ENCODE data around the gene TNFRSF13B.
"Not testable (repeated sequence)": the region's sequence is repeated elsewhere in the genome, so short reads cannot be mapped to it uniquely, and the experiment has no call there.

The TNFRSF13B gene

GRCh38 chr17:16971458-16972338, at the start of gene TNFRSF13B:
Gene TNFRSF13B (minus strand): TSS chr17:16972118. CDS start chr17:16972075, 43 bp downstream.
- H3K27ac Mint-ChIP-seq: peak within 1 kb of the TSS; percentile 12
- H3K9me3 Mint-ChIP-seq: no peaks in the 10 kb centered on the region
- no peaks in the 10 kb centered on the region for H3K27me3 Mint-ChIP-seq
- H3K4me3 Mint-ChIP-seq: no peak within 1 kb of the TSS
- peaks cover 10% of the 10 kb centered on the region for H3K4me1 Mint-ChIP-seq (ENCODE audit: low read depth)
- no peaks in the 10 kb centered on the region for H3K36me3 Mint-ChIP-seq (ENCODE audit: low read depth)
- no peak for DNase-seq

GRCh38 chr17:17021194-17021863, 49.4 kb upstream of the TNFRSF13B start:
- no peak for DNase-seq
- H3K36me3 Mint-ChIP-seq (ENCODE audit: low read depth): no peaks in the 10 kb centered on the region
- H3K4me1 Mint-ChIP-seq (ENCODE audit: low read depth): peaks cover 17% of the 10 kb centered on the region
- no peaks in the 10 kb centered on the region for H3K27me3 Mint-ChIP-seq
- no peak overlapping the region for H3K4me3 Mint-ChIP-seq
- no peaks in the 10 kb centered on the region for H3K9me3 Mint-ChIP-seq
- H3K27ac Mint-ChIP-seq: no peak overlapping the region

GRCh38 chr17:17020821-17021193, 48.9 kb upstream of the TNFRSF13B start:
- Mint-ChIP-seq H3K9me3 (no peaks in the 10 kb centered on the region), H3K36me3 (ENCODE audit: low read depth) (no peaks in the 10 kb centered on the region), H3K27ac (no peak overlapping the region), H3K27me3 (no peaks in the 10 kb centered on the region), H3K4me1 (ENCODE audit: low read depth) (peaks cover 22% of the 10 kb centered on the region), H3K4me3 (no peak overlapping the region)
- DNase-seq: no peak

GRCh38 chr17:17019891-17020456, 48.1 kb upstream of the TNFRSF13B start:
- Mint-ChIP-seq H3K27ac (no peak overlapping the region), H3K4me1 (ENCODE audit: low read depth) (peaks cover 31% of the 10 kb centered on the region), H3K27me3 (no peaks in the 10 kb centered on the region), H3K9me3 (no peaks in the 10 kb centered on the region), H3K4me3 (no peak overlapping the region), H3K36me3 (ENCODE audit: low read depth) (no peaks in the 10 kb centered on the region)
- no peak for DNase-seq

GRCh38 chr17:17019430-17019762, 47.5 kb upstream of the TNFRSF13B start:
- H3K36me3 Mint-ChIP-seq (ENCODE audit: low read depth): no peaks in the 10 kb centered on the region
- H3K9me3 Mint-ChIP-seq: no peaks in the 10 kb centered on the region
- peaks cover 35% of the 10 kb centered on the region for H3K4me1 Mint-ChIP-seq (ENCODE audit: low read depth)
- no peak overlapping the region for H3K27ac Mint-ChIP-seq
- no peaks in the 10 kb centered on the region for H3K27me3 Mint-ChIP-seq
- DNase-seq: no peak
- no peak overlapping the region for H3K4me3 Mint-ChIP-seq

GRCh38 chr17:17018612-17019429, 46.9 kb upstream of the TNFRSF13B start:
- no peaks in the 10 kb centered on the region for H3K36me3 Mint-ChIP-seq (ENCODE audit: low read depth)
- H3K27ac Mint-ChIP-seq: no peak overlapping the region
- no peak for DNase-seq
- H3K4me1 Mint-ChIP-seq (ENCODE audit: low read depth): peaks cover 35% of the 10 kb centered on the region
- H3K4me3 Mint-ChIP-seq: no peak overlapping the region
- no peaks in the 10 kb centered on the region for H3K27me3 Mint-ChIP-seq
- H3K9me3 Mint-ChIP-seq: no peaks in the 10 kb centered on the region

GRCh38 chr17:17018021-17018441, 46.1 kb upstream of the TNFRSF13B start:
- Mint-ChIP-seq H3K27ac (no peak overlapping the region), H3K4me3 (no peak overlapping the region)

GRCh38 chr17:17017343-17018014, 45.6 kb upstream of the TNFRSF13B start:
- no peaks in the 10 kb centered on the region for H3K36me3 Mint-ChIP-seq (ENCODE audit: low read depth)
- DNase-seq: no peak
- peaks cover 35% of the 10 kb centered on the region for H3K4me1 Mint-ChIP-seq (ENCODE audit: low read depth)
- H3K4me3 Mint-ChIP-seq: no peak overlapping the region
- no peak overlapping the region for H3K27ac Mint-ChIP-seq
- no peaks in the 10 kb centered on the region for H3K9me3 Mint-ChIP-seq
- H3K27me3 Mint-ChIP-seq: no peaks in the 10 kb centered on the region

More at GRCh38 chr17:17018021-17018441, 46.1 kb upstream of the TNFRSF13B start:
- Mint-ChIP-seq H3K27me3 (no peaks in the 10 kb centered on the region), H3K36me3 (ENCODE audit: low read depth) (no peaks in the 10 kb centered on the region), H3K9me3 (no peaks in the 10 kb centered on the region), H3K4me1 (ENCODE audit: low read depth) (peaks cover 35% of the 10 kb centered on the region)
- no peak for DNase-seq

- H3K27me3 Mint-ChIP-seq; DNase-seq; H3K4me3 Mint-ChIP-seq; H3K9me3 Mint-ChIP-seq; H3K36me3 Mint-ChIP-seq (ENCODE audit: low read depth): not testable (repeated sequence)
- Mint-ChIP-seq H3K4me1 (ENCODE audit: low read depth) (peaks cover 35% of the 10 kb centered on the region), H3K27ac (peak overlapping the region; percentile 64)
Observed at GRCh38 chr17:17016199-17017197, 44.6 kb upstream of the TNFRSF13B start.

- H3K27me3 Mint-ChIP-seq: no peaks in the 10 kb centered on the region
- H3K36me3 Mint-ChIP-seq (ENCODE audit: low read depth): no peaks in the 10 kb centered on the region
- no peaks in the 10 kb centered on the region for H3K9me3 Mint-ChIP-seq
- no peak overlapping the region for H3K27ac Mint-ChIP-seq
- DNase-seq: no peak
- peaks cover 35% of the 10 kb centered on the region for H3K4me1 Mint-ChIP-seq (ENCODE audit: low read depth)
- H3K4me3 Mint-ChIP-seq: no peak overlapping the region
Observed at GRCh38 chr17:17015230-17015629, 43.3 kb upstream of the TNFRSF13B start.

- not testable (repeated sequence) for H3K9me3 Mint-ChIP-seq; H3K27me3 Mint-ChIP-seq; DNase-seq; H3K27ac Mint-ChIP-seq; H3K4me3 Mint-ChIP-seq; H3K36me3 Mint-ChIP-seq (ENCODE audit: low read depth)
- H3K4me1 Mint-ChIP-seq (ENCODE audit: low read depth): peaks cover 35% of the 10 kb centered on the region
Observed at GRCh38 chr17:17014748-17015124, 42.8 kb upstream of the TNFRSF13B start.

GRCh38 chr17:17013828-17014747, 42.2 kb upstream of the TNFRSF13B start:
- not testable (repeated sequence) for H3K27me3 Mint-ChIP-seq, H3K9me3 Mint-ChIP-seq

More at GRCh38 chr17:17013828-17014747, 42.2 kb upstream of the TNFRSF13B start:
- not testable (repeated sequence) for DNase-seq; H3K36me3 Mint-ChIP-seq (ENCODE audit: low read depth); H3K4me3 Mint-ChIP-seq; H3K27ac Mint-ChIP-seq
- peaks cover 35% of the 10 kb centered on the region for H3K4me1 Mint-ChIP-seq (ENCODE audit: low read depth)

Measured in activated T-cell treated with anti-CD3 and anti-CD28 coated beads, Interleukin-2, amount 50 U/mL, for 24 hours (primary cell).